ENCODE results near the gene ARHGEF6.

DNA sequence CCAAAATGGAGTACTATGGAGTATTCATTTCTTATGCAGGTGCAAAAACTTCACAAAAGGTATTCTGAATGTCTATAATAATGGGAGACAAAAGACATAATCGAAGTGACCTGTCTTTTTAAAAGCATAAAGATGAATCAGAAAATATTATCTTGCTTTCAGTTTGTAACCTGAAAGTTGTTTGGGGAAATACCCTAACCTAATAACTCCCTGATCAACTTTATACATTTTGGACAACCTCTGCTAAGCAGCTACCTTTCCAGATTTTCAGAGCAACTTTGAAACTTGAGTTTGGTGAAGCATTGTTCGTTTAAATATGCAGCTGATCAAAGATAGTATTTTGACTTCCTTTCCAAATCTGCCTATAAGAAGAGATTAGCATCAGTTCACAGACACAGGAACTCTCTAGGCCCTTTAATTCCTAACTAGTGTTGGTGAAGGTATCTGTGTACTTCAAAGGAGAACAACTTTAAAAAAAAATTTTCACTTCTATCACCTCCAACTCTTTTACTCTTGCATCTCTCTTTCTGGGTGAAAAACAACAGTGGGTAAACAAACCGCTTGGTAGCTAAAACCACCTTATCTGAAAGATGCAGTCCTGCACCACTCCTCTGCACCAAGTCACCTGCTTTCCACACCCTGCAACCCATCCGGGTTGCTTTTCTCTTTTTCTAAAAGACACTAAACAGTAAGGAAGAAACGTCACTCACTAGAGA is 106.3 kb downstream of the ARHGEF6 start:
- no peak for TF ChIP-seq POLR2A (IDR thresholded peaks at IDR 0.05)
- no peak for TF ChIP-seq CTCF (IDR thresholded peaks at IDR 0.05 in 8 of 11, conservative IDR thresholded peaks at IDR 0.05 in 3 of 11)

Data from spleen (tissue), 7 donors.